Measurements from ENCODE around the gene SLC24A1. TPM values are rescaled to one million over a fixed set of nuclear protein-coding genes. Genes with fewer than 3 reads are reported as not detected.

Gene SLC24A1
- total and polyA plus RNA-seq, 2 of the 13 experiments (the other 11 are each of a cell fraction or from before 2014, with no cell fraction given): 5.9 to 8.3 TPM

GRCh38 chr15:65571971-65572370 is 49.8 kb upstream of the SLC24A1 start:
- H3K27me3 ChIP-seq (ENCODE audit: control insufficient read depth in 1 of 2, insufficient read depth in 2 of 2, low read length in 2 of 2): no peaks in the 10 kb centered on the region; a peak in 1 of 5 replicates
- H3K36me3 ChIP-seq (replicated peaks in 1 of 2; ENCODE audit: control insufficient read depth in 1 of 2, insufficient read depth in 2 of 2, low read length in 2 of 2): peaks cover 10 to 55% of the 10 kb centered on the region in 2 experiments
- no peak overlapping the region for H2AFZ ChIP-seq (ENCODE audit: low read length)
- no peaks in the 10 kb centered on the region for H3K9me3 ChIP-seq (ENCODE audit: low read length)
- ChIA-PET CTCF (ENCODE audit: low intra/inter-chr PET ratio, low total read pairs) (no interaction called here), POLR2A (no interaction called here)
- no peaks in the 10 kb centered on the region for H3K79me2 ChIP-seq (ENCODE audit: insufficient read depth, low read length)
- H3K4me3 ChIP-seq (replicated peaks in 1 of 3; ENCODE audit: insufficient read depth in 1 of 3, low read depth in 2 of 3, low read length in 3 of 3): no peak overlapping the region
- ATAC-seq (no peak), FAIRE-seq (no peak), DNase-seq (ENCODE audit: low spot score) (no peak)
- no peak overlapping the region for H3K4me2 ChIP-seq (ENCODE audit: low read depth, low read length)
- intact Hi-C loops (cut with micrococcal nuclease; ENCODE audit: unreplicated experiment) (no loop called here), in situ Hi-C loops (cut with HindIII; ENCODE audit: extremely low pct_ligation_motif_present, low pct_unique_long_range_greater_than_20kb) (no loop called here)
- no peak overlapping the region for H3K27ac ChIP-seq (ENCODE audit: extremely low read length, insufficient read depth, low read length)
- H3K4me1 ChIP-seq (ENCODE audit: insufficient read depth, low read length): no peaks in the 10 kb centered on the region
- WGBS (ENCODE audit: low lambda C conversion rate): 99% methylated on average over 2 of the region's 2 CpGs
- TF ChIP-seq, protein P1, sequence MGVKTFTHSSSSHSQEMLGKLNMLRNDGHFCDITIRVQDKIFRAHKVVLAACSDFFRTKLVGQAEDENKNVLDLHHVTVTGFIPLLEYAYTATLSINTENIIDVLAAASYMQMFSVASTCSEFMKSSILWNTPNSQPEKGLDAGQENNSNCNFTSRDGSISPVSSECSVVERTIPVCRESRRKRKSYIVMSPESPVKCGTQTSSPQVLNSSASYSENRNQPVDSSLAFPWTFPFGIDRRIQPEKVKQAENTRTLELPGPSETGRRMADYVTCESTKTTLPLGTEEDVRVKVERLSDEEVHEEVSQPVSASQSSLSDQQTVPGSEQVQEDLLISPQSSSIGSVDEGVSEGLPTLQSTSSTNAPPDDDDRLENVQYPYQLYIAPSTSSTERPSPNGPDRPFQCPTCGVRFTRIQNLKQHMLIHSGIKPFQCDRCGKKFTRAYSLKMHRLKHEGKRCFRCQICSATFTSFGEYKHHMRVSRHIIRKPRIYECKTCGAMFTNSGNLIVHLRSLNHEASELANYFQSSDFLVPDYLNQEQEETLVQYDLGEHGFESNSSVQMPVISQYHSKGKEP (CRISPR knock-in tag; IDR thresholded peaks at IDR 0.05): no peak
- no peak for TF ChIP-seq CBX1 (IDR thresholded peaks at IDR 0.05; ENCODE audit: low read depth)
- no peak for TF ChIP-seq NR2F1 (CRISPR knock-in tag; IDR thresholded peaks at IDR 0.05)
- no peak overlapping the region for H3K9ac ChIP-seq (ENCODE audit: insufficient read depth, low read depth, low read length)
- BruUV-seq (replicated peaks): no TSS peak
- no peaks in the 10 kb centered on the region for H4K20me1 ChIP-seq (ENCODE audit: insufficient read depth, low read length)

GRCh38 chr15:65576664-65577063 is 45.1 kb upstream of the SLC24A1 start:
- peaks cover 6% of the 10 kb centered on the region for H3K4me1 ChIP-seq (ENCODE audit: insufficient read depth, low read length)
- WGBS (ENCODE audit: low lambda C conversion rate): 100% methylated on average over 1 of the region's 1 CpG
- H2AFZ ChIP-seq (ENCODE audit: low read length): no peak overlapping the region
- POLR2A ChIA-PET: no interaction called here
- TF ChIP-seq YY1 (IDR thresholded peaks at IDR 0.05; ENCODE audit: insufficient read depth, insufficient replicate concordance, low read depth, low read length) (no peak), ZNF569 (CRISPR knock-in tag; IDR thresholded peaks at IDR 0.05; ENCODE audit: borderline replicate concordance) (no peak), ZNF337 (CRISPR knock-in tag; IDR thresholded peaks at IDR 0.05; ENCODE audit: borderline replicate concordance, low read depth) (no peak), REL (CRISPR knock-in tag; conservative IDR thresholded peaks at IDR 0.05) (no peak), HNRNPUL1 (IDR thresholded peaks at IDR 0.05; ENCODE audit: low read depth, low read length) (no peak), ZNF7 (CRISPR knock-in tag; IDR thresholded peaks at IDR 0.05) (no peak)
- TF ChIP-seq, protein P2, sequence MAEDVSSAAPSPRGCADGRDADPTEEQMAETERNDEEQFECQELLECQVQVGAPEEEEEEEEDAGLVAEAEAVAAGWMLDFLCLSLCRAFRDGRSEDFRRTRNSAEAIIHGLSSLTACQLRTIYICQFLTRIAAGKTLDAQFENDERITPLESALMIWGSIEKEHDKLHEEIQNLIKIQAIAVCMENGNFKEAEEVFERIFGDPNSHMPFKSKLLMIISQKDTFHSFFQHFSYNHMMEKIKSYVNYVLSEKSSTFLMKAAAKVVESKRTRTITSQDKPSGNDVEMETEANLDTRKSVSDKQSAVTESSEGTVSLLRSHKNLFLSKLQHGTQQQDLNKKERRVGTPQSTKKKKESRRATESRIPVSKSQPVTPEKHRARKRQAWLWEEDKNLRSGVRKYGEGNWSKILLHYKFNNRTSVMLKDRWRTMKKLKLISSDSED (CRISPR knock-in tag; IDR thresholded peaks at IDR 0.05): no peak
- H3K4me2 ChIP-seq (ENCODE audit: low read depth, low read length): no peak overlapping the region
- H3K27me3 ChIP-seq (ENCODE audit: control insufficient read depth in 1 of 2, insufficient read depth in 2 of 2, low read length in 2 of 2): no peaks in the 10 kb centered on the region
- FAIRE-seq (no peak), ATAC-seq (no peak), DNase-seq (ENCODE audit: low spot score) (no peak)
- H3K27ac ChIP-seq (ENCODE audit: extremely low read length, insufficient read depth, low read length): no peak overlapping the region
- no peaks in the 10 kb centered on the region for H3K79me2 ChIP-seq (ENCODE audit: insufficient read depth, low read length)
- no peak overlapping the region for H3K9ac ChIP-seq (ENCODE audit: insufficient read depth, low read depth, low read length)
- peaks cover 12 to 50% of the 10 kb centered on the region in 2 experiments for H3K36me3 ChIP-seq (replicated peaks in 1 of 2; ENCODE audit: control insufficient read depth in 1 of 2, insufficient read depth in 2 of 2, low read length in 2 of 2)
- intact Hi-C loops (cut with micrococcal nuclease; ENCODE audit: unreplicated experiment): no loop called here
- H3K4me3 ChIP-seq (replicated peaks in 1 of 3; ENCODE audit: insufficient read depth in 1 of 3, low read depth in 2 of 3, low read length in 3 of 3): no peak overlapping the region
- CTCF ChIA-PET (ENCODE audit: low intra/inter-chr PET ratio, low total read pairs): no interaction called here
- no TSS peak for BruUV-seq (replicated peaks)
- in situ Hi-C loops (cut with HindIII; ENCODE audit: extremely low pct_ligation_motif_present, low pct_unique_long_range_greater_than_20kb): no loop called here
- no peaks in the 10 kb centered on the region for H3K9me3 ChIP-seq (ENCODE audit: low read length)
- H4K20me1 ChIP-seq (ENCODE audit: insufficient read depth, low read length): no peaks in the 10 kb centered on the region
